Fibroblast of lung (primary cell): ENCODE data around the gene RBMS1. TPM values are rescaled to one million over a fixed set of nuclear protein-coding genes. Genes with fewer than 3 reads are reported as not detected.

ENCODE experiments used
- DNase-seq, 2 donors: peaks; one replicate each; pipeline versions ENCODE4 v3.0.0 to v3.0.0-alpha.2; 2010; ENCODE audit warnings: low read depth in 2 of 2
- H2AFZ ChIP-seq: 2 replicates; pipeline ENCODE4 v1.5.1; 2012; ENCODE audit warnings: low read length, control low read depth, inconsistent platforms
- H3K27ac ChIP-seq: 2 replicates; pipeline ENCODE4 v1.5.1; 2011; ENCODE audit warnings: low read length, control low read depth; ENCODE audit not compliant: insufficient read depth
- H3K27me3 ChIP-seq: 2 replicates; pipeline ENCODE4 v1.5.1; 2011; ENCODE audit warnings: mild to moderate bottlenecking, low read length; ENCODE audit not compliant: control insufficient read depth, insufficient read depth
- H3K36me3 ChIP-seq: 2 replicates; pipeline ENCODE4 v1.5.1; 2011; ENCODE audit warnings: low read length; ENCODE audit not compliant: control insufficient read depth, insufficient read depth
- H3K4me1 ChIP-seq: 2 replicates; pipeline ENCODE4 v1.5.1; 2011; ENCODE audit warnings: low read length; ENCODE audit not compliant: control insufficient read depth, insufficient read depth; ENCODE audit errors: extremely low read depth
- H3K4me2 ChIP-seq: 2 replicates; pipeline ENCODE4 v1.5.1; 2011; ENCODE audit warnings: low read length, control low read depth; ENCODE audit not compliant: insufficient read depth; ENCODE audit errors: extremely low read depth
- H3K4me3 ChIP-seq, 4 experiments: fragments of 200-600 bp in 1 of 4; sonication (generic) in 1 of 4; replicated peaks in 1 of 4; 2 replicates each; pipeline ENCODE4 v1.5.1; 2011 to 2016; ENCODE audit warnings: low read length in 4 of 4, low read depth in 3 of 4, mild to moderate bottlenecking in 3 of 4, control low read depth in 2 of 4, inconsistent platforms in 1 of 4, mixed read lengths in 1 of 4; ENCODE audit not compliant: insufficient read depth in 1 of 4; ENCODE audit errors: control extremely low read depth in 1 of 4
- H3K79me2 ChIP-seq: 2 replicates; pipeline ENCODE4 v1.5.1; 2012; ENCODE audit warnings: mild to moderate bottlenecking, low read length, inconsistent platforms; ENCODE audit not compliant: control insufficient read depth, insufficient read depth
- H3K9ac ChIP-seq: 2 replicates; pipeline ENCODE4 v1.5.1; 2011; ENCODE audit warnings: mild to moderate bottlenecking, low read length, control low read depth; ENCODE audit not compliant: insufficient read depth
- H3K9me3 ChIP-seq: 2 replicates; pipeline ENCODE4 v1.5.1; 2012; ENCODE audit warnings: low read depth, low read length; ENCODE audit not compliant: control insufficient read depth, insufficient read depth
- H4K20me1 ChIP-seq: 2 replicates; pipeline ENCODE4 v1.5.1; 2011; ENCODE audit warnings: low read length; ENCODE audit not compliant: control insufficient read depth, insufficient read depth; ENCODE audit errors: extremely low read depth
- CTCF ChIP-seq, 2 donors: IDR thresholded peaks in 1 of 2; conservative IDR thresholded peaks in 1 of 2; 1 replicate in 1 of 2; 2 replicates in 1 of 2; pipeline ENCODE4 v1.5.1; 2011 to 2012; ENCODE audit warnings: low read length in 2 of 2, control low read depth in 1 of 2, inconsistent platforms in 1 of 2, low read depth in 1 of 2, mild to moderate bottlenecking in 1 of 2
- EZH2 ChIP-seq: IDR thresholded peaks from 2 replicates; pipeline ENCODE4 v1.5.1; 2012; ENCODE audit warnings: low read length, control low read depth, mild to moderate bottlenecking; ENCODE audit errors: missing control alignments
- polyA plus RNA-seq, 2 donors: library from polyadenylated mRNA; depleted of rRNA in 1 of 2; stranded (reverse) in 1 of 2; unstranded in 1 of 2; fragments of >200 nt; gene quantifications; 2 replicates each; pipeline ENCODE4 v1.2.1, GENCODE V29; 2011 to 2012; ENCODE audit warnings: missing spikeins in 1 of 2
- total RNA-seq: library from RNA; depleted of rRNA; stranded (reverse); fragments of >200 nt; gene quantifications from 2 replicates; pipeline ENCODE4 v1.2.1, GENCODE V29; 2014

Gene RBMS1
- total and polyA plus RNA-seq, 2 donors (not counting 1 experiment from before 2014, with no cell fraction given): 77.3 to 146 TPM

- no peak for TF ChIP-seq CTCF (conservative IDR thresholded peaks at IDR 0.05 in 1 of 2, IDR thresholded peaks at IDR 0.05 in 1 of 2; ENCODE audit: low read depth in 1 of 2, low read length in 2 of 2)
- no peak for TF ChIP-seq EZH2
- H3K27ac ChIP-seq: no peak overlapping the region
Measured at GRCh38 chr2:160267692-160268091, 225.9 kb downstream of the RBMS1 start.

GRCh38 chr2:160267022-160267421 is 226.6 kb downstream of the RBMS1 start:
- peaks cover 18% of the 10 kb centered on the region for H3K4me1 ChIP-seq
- H3K79me2 ChIP-seq: no peaks in the 10 kb centered on the region
- no peak overlapping the region for H3K4me3 ChIP-seq
- H3K36me3 ChIP-seq: peaks cover 2% of the 10 kb centered on the region
- DNase-seq: no peak
- no peak overlapping the region for H2AFZ ChIP-seq
- TF ChIP-seq CTCF (conservative IDR thresholded peaks at IDR 0.05 in 1 of 2, IDR thresholded peaks at IDR 0.05 in 1 of 2; ENCODE audit: low read depth in 1 of 2, low read length in 2 of 2) (no peak), EZH2 (no peak)
- H4K20me1 ChIP-seq: no peaks in the 10 kb centered on the region
- H3K4me2 ChIP-seq: no peak overlapping the region
- no peaks in the 10 kb centered on the region for H3K27me3 ChIP-seq
- no peaks in the 10 kb centered on the region for H3K9me3 ChIP-seq
- no peak overlapping the region for H3K9ac ChIP-seq
- H3K27ac ChIP-seq: no peak overlapping the region

More at GRCh38 chr2:160267692-160268091, 225.9 kb downstream of the RBMS1 start:
- Histone ChIP-seq H3K9me3 (no peaks in the 10 kb centered on the region), H3K9ac (no peak overlapping the region), H3K27me3 (no peaks in the 10 kb centered on the region), H3K4me3 (no peak overlapping the region), H3K4me2 (no peak overlapping the region), H3K4me1 (peaks cover 18% of the 10 kb centered on the region), H4K20me1 (no peaks in the 10 kb centered on the region), H3K79me2 (no peaks in the 10 kb centered on the region), H2AFZ (no peak overlapping the region), H3K36me3 (peaks cover 2% of the 10 kb centered on the region)
- no peak for DNase-seq

- H3K79me2 ChIP-seq: no peaks in the 10 kb centered on the region
- TF ChIP-seq CTCF (conservative IDR thresholded peaks at IDR 0.05 in 1 of 2, IDR thresholded peaks at IDR 0.05 in 1 of 2; ENCODE audit: low read depth in 1 of 2, low read length in 2 of 2) (no peak), EZH2 (no peak)
- H3K9ac ChIP-seq: no peak overlapping the region
Measured at GRCh38 chr2:160266037-160266551, 227.5 kb downstream of the RBMS1 start.

More at GRCh38 chr2:160266037-160266551, 227.5 kb downstream of the RBMS1 start:
- Histone ChIP-seq H3K27ac (no peak overlapping the region), H3K27me3 (no peaks in the 10 kb centered on the region), H3K4me3 (no peak overlapping the region), H2AFZ (no peak overlapping the region), H3K9me3 (no peaks in the 10 kb centered on the region), H3K4me2 (no peak overlapping the region), H3K4me1 (peaks cover 13% of the 10 kb centered on the region), H3K36me3 (no peaks in the 10 kb centered on the region), H4K20me1 (no peaks in the 10 kb centered on the region)
- no peak for DNase-seq
